Measurements from ENCODE around the gene RBBP8NL.
"Not testable (repeated sequence)": the region's sequence is repeated elsewhere in the genome, so short reads cannot be mapped to it uniquely, and the experiment has no call there.

The RBBP8NL gene

GRCh38 chr20:62390317-62391164, 36.8 kb downstream of the RBBP8NL start:
- DNase-seq: no peak

GRCh38 chr20:62389601-62390087, 37.7 kb downstream of the RBBP8NL start:
- DNase-seq: no peak

DNA sequence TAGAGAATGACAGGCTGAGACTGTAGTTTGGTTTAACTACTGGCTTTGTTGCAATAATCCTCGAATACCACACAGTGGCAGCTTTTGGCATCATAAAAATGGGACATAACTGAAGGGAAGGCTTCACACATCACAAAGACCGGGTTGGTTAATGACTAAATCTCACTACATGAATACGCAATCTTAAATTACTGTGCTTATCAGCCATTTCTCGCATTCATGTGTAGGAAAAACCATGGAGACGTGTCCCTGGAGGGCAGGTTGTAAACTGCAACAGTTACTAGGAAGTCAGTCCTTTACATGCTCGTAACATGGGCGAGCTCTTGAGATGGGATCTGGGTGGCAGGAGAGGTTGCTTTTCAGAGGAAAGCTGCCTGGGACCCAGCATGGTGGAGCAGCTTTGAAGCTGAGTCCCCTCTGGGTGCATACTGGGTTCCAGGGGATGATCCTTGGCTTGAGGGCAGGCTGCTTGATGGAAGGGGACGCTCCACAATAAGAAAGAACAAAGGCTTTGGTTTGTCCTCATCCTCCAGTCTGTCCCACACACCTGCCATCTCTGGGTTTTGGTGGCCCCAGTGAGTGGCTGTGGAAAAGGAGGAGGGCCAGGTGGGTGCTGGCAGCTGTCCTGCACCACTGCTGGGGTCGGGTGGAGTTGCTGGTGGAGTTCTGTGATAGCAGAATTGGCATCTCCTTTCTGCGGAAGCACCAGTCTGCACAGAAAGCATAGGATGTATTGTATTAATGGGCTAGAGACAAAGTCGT, 38.3 kb downstream of the RBBP8NL start:
- no peak for DNase-seq

DNA sequence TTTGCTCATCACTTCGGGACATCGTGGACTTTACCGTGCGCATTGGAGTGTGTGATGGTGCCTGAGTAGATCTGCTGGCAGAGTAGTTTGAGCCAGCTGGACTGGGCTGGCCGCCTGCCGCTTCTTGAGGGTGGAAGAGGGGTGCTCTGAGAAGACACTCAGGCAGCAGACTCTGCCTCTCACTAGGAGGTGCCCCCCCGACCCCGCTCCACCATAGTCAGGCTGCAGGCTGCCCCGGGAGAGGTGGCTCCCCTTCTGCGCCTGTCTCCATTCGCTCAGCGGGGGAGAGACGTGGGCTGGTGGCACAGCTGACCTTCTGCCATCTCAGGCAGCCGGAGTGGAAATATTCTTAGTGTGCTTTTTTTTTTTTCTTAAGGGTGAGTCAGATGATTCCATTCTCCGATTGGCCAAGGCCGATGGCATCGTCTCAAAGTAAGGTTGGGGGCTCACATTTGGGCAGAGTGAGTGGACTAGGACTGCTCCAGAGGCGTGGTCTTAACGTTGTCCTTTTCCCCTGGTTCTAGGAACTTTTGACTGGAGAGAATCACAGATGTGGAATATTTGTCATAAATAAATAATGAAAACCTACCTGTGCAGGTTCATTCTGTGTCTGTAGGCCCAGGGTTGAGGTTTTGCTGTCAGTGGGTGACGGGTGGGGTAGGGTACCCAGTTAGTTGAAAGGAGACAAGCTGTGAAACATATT, 39.3 kb downstream of the RBBP8NL start:
- no peak for DNase-seq

DNA sequence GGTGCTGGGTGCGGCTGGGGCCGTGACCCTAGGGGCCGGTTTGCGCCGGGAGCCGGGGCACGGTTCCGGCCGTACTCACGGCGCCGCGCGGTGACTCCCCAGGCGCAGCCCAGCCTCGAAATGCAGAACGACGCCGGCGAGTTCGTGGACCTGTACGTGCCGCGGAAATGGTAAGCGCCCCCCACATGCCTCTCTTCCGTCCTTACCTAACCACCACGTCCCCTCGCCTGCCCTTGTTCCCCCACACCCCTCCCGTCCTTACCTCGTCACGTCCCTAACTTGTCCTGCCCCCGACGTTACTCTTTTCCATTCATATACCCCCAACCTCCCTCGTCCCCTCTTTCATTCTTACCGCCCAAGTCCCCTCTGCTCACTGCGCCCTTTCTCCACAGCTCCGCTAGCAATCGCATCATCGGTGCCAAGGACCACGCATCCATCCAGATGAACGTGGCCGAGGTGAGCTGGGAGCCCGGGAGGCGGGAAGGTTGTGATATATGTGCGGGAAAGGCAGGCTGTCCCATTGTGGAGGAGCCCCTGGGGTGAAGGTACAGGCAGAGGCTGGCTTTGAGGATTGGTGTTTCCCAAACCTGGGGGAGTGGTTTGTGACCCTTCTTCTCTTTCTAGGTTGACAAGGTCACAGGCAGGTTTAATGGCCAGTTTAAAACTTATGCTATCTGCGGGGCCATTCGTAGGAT, 40.0 kb downstream of the RBBP8NL start:
- DNase-seq: no peak

GRCh38 chr20:62386383-62387218, 40.7 kb downstream of the RBBP8NL start, which contains the start of gene RPS21:
TSS of gene RPS21 (plus strand) at chr20:62387103. CDS start at chr20:62387339, 236 bp downstream.
- DNase-seq: peak; percentile 94

DNA sequence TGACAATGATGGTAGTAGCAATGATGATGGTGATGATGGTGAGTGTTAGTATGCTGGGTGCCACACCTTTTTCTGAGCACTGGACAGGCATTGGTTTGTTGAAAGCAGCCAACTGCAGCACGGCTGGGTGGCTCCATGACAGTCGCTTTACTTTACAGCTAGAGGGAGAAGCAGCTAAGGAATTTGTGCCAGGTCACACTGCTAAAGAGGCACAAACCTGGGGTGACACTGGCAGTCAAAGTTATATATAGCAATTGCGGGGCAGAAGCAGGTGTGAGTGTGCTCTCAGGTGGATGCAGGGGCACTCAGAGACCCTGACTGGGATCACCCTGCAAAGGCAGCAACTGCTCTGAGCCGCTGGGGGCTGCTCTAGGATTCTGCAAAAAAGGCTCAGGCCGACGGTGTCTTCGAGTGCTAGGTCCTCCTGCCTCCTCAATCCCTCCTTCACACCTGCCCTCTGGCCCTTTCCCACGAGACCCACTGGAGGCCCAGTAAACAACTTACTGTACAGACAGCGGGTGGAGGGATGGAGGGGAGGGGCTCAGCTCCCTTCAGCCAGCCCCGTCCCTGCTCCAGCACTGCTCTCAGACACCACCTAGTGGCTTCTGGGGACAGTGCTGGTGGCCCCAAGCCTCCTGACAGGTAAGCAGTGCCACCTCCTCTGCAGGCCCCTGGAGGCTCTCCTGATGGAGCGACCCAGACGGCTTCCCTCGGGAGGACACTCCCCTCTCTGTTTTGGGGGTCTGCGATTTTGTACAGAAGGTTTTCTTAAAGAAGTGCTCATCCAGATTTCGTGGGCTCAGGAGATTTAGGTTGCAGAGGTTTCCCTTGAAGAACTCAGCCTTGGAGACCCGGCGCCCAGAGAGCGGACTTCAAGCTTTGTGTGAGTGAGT, 44.8 kb downstream of the RBBP8NL start:
- peak; percentile 86 for DNase-seq

GRCh38 chr20:62381842-62382241, 45.5 kb downstream of the RBBP8NL start:
- no peak for DNase-seq

- no peak for DNase-seq
Observed at GRCh38 chr20:62381202-62381797, 46.0 kb downstream of the RBBP8NL start.

- no peak for DNase-seq
Observed at GRCh38 chr20:62378215-62378614, 49.1 kb downstream of the RBBP8NL start.

GRCh38 chr20:62377615-62378178, 49.6 kb downstream of the RBBP8NL start:
- no peak for DNase-seq

- DNase-seq: no peak
Observed at GRCh38 chr20:62377064-62377461, 50.3 kb downstream of the RBBP8NL start.

- DNase-seq: no peak
Observed at GRCh38 chr20:62376112-62377063, 51.0 kb downstream of the RBBP8NL start.

- DNase-seq: no peak
Observed at GRCh38 chr20:62374331-62375152, 52.8 kb downstream of the RBBP8NL start.

GRCh38 chr20:62373631-62374179, 53.6 kb downstream of the RBBP8NL start:
- not testable (repeated sequence) for DNase-seq

- DNase-seq: no peak
Observed at GRCh38 chr20:62372042-62372993, 55.0 kb downstream of the RBBP8NL start.

Data from stimulated activated CD8-positive, alpha-beta memory T cell treated with anti-CD3 and anti-CD28 coated beads, Interleukin-4, amount 100 ng/mL, for 48 hours (primary cell).